Measurements from ENCODE around the gene PRKG1.
"Not testable (repeated sequence)": the region's sequence is repeated elsewhere in the genome, so short reads cannot be mapped to it uniquely, and the experiment has no call there.

The PRKG1 gene

DNA sequence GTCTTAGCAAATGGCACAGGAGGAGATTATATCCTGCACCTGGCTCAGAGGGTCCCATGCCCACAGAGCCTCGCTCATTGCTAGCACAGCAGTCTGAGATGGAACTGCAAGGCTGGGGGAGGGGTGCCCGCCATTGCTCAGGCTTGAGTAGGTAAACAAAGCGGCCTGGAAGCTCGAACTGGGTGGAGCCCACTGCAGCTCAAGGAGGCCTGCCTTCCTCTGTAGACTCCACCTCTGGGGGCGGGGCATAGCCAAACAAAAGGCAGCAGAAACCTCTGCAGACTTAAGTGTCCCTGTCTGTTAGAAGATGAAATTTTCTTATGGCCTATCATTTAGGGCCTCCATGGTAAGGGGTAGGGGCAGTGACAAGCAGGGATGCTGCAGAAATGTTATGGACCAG is 207.1 kb downstream of the PRKG1 start:
- DNase-seq: not testable (repeated sequence)

DNA sequence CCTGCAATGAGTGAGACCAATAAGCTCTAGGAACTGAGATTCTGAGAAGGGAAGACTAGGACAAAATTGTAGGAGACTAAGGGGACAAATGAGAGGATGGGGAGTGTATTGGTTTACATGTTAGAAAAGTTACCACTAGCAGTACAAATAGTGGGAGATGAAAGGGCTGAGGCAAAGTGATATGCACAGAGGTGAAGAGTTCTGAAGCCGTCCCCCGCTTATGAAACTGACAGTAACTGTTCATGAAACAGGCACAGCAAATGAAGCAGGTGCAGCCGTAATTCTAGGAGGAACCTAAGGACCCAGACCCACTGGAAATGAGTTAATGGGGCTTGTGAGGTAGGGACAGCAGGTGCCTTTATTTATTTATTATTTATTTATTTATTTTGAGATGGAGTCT is 211.3 kb downstream of the PRKG1 start:
- no peak for DNase-seq

DNA sequence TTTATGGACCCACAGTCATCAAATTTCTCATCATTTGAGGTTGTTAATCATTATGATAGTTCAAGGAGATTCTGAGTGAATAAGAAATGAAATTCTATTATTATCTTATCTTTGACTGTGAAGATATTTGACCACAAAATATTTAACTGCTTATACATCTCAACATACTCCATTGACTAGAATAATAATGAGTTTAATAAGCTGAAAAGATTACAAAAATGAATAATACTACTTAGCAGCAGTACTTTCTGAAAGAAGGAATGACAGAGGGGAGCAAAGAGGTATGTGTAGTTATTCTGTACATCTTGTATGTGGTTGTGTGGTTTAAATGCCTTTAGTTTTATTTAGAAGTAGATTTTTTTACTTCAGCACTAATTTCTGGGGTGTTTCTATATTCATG is 214.2 kb downstream of the PRKG1 start:
- no peak for DNase-seq

DNA sequence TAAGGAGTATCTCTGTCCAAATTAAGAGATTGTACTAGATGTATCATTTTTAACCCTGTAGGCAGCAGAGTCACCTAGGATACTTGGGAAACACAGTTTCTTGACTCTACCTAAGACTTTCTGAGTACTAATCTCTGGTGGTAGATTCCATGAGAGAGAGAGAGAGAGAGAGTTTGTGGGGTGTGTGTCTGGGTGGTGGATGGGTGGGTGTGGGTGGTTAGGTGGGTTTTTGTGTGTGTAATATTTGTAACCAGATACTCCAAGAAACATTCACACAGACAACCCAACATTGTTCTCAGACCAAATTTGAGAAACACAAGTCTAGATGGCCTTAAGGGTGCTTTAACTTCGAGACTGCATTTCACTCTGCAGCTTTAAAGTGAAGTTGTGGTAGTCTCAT is 215.2 kb downstream of the PRKG1 start:
- no peak for DNase-seq

DNA sequence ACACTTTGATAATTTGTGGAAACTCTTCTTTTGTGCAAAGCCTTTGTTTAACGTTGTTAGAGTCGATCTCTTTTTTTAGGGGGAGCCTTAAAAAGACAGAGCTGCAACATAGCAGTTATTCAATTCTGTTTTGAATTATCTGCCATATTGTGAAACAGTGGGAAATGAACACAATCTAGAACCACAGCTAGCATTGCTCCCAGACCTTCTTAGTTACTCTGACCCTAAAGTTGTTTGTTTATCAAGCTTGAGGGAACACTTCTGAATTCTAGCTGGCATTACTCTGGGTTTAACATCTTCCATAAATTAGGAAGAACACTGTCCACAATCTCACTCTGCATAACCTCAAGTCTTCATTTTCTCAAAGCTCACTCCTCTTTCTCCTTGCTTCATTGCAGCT is 217.7 kb downstream of the PRKG1 start:
- no peak for DNase-seq

DNA sequence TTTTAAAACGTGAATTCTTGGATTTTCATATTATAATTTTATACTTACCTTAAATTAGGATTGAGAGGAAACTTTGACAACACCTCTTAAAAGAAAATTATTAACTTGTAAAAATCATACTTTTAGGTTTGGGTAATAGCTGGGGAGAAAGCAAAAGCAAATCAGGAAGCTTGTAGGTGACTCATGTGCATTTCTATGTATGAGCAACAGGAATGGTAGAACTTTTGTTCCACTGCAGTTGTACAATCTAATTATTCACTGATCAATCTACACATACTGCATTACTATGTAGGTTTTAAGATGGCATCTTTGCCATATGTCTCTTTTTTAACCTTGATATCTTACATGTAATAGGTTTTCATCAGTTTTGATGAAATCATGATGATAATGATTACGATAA is 223.2 kb downstream of the PRKG1 start:
- DNase-seq: no peak

DNA sequence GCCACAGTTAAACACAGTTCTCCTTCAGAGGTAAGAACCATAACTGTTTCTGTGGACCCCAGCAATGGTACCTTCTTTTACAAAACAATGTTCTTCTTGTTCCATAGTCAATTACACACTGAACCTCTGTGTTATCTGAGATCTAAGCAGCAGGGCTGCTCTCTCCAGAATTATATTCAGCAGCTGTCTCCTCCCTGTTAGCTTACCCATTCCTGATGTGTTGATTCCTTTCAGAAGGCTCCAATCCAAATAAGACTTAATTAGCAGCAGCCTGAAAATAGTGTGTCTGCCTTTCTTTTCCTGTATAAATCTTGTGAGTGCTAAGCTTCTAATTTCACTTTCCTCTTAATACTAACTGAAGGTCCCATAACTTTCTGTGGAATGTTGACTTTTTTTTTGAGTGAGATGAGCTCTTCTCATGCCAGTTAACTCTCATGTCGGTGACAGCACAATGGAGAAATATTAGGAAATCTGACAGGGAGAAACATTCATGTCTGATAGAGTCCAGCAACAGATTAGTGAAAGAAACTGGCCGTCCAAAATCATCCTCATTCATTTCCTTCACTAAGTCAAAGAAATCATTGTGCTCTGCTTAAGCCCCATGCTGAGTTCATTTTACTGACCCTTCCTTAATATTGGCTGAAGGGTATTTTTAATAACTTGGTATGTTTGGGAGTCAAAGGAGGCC is 226.5 kb downstream of the PRKG1 start:
- no peak for DNase-seq

DNA sequence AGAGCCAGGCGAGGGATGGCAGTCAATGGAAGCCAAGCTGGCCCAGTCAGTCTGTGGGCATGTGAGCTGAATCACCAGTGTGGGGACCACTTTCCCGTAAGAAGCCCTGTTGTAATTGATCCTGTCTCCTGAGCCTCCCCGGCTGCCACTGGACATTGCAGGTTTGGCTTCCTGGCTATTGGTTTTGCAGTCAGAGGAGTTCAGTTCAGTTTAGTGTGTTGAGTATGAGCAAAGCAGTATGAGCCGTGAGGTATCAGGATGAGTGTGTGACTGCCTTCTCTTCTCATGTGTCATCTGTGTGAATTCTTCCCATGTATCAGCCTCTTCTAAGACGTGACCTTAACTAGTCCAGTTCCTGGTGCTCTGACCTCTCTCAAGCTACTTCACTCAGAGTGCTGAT is 227.4 kb downstream of the PRKG1 start:
- no peak for DNase-seq

DNA sequence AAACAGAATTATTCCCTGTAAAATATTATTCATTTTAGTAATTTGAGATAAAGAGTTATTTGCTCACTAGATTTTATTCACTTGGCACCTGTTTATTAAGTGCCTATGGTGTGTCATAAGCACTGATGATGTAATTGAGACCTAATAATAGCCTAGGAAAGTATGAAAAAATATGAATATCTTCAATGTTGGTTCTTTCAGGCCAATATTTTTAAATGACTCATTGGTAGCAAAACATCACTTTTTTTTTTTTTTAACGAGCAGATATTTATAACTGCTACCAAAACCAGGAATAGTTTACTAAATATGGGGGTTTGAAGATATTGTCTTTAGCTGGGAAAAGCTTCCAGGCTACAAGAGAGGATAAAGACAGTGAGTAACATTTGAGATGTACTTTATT is 228.0 kb downstream of the PRKG1 start:
- DNase-seq: no peak

DNA sequence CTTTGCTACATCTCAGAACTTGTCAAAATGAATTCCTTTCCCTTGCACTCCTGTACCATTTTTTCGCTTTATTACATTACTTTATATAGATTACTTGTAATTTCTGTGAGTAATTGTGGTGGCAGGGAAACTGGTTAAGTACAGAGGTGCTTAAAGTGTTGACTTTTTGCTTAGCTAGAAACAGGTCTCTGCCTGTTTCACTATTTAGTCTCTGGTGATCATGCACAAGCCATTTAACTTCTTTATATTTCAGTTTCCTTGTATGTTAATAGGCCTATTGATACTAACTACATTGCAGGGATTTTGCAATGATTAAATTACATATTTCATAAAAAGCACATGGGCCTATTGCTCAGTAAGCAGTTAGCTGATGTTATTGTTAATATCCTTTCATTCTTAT is 233.8 kb downstream of the PRKG1 start:
- no peak for DNase-seq

DNA sequence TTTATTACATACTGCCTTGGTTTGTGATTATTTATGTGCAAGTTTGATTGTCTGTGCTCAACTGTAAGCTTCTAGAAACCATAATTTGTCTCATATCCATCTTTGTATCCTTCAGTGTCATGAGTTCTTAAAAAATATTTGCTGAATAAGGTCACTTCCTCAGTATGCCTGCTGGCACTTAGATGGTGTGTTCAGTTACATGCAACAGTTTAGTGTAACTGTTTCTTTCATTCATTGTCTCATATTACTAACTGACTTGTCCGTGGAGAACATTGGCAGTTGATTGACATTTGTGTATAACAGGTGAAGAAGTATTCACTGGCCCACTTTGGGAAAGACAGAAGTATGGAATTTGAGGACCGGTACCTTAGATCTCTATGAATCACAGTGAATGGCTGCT is 236.9 kb downstream of the PRKG1 start:
- DNase-seq: no peak

DNA sequence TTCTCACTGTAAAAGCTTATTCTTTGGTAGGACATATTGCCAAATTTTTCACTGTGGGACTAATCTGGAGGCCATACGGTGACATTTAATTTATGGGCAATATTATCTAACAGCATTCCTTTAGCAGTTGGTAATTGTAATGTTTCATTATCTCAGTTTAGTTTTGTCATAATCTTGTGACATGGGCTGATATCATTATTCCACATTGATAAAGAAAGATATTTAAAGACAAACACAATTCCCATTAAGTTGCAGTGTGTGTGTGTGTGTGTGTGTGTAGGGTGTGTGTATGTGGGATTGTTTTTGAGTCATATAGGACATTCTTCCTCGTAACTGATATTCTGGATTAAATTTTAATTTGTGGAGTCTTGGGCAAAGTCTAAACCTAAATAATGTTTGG is 238.5 kb downstream of the PRKG1 start:
- DNase-seq: no peak

DNA sequence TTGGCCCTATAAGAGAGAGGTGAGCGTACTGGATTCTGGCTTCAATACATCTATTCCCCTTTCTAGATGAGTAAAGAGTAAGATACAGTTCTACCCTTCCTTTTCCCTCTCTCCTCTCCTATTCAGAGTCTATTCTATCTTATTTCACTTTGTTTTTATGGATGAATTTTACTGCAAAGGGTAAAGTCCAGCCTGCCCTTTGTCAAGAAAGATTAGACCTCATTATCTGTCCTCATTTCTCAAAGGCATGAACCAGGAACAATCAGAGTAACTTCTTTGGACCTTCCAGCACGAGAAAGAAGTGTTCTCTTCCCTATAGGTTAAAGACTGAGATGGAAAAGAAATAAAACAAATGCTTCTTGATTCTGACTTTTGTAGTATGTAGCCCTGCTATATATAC is 239.0 kb downstream of the PRKG1 start:
- DNase-seq: no peak

DNA sequence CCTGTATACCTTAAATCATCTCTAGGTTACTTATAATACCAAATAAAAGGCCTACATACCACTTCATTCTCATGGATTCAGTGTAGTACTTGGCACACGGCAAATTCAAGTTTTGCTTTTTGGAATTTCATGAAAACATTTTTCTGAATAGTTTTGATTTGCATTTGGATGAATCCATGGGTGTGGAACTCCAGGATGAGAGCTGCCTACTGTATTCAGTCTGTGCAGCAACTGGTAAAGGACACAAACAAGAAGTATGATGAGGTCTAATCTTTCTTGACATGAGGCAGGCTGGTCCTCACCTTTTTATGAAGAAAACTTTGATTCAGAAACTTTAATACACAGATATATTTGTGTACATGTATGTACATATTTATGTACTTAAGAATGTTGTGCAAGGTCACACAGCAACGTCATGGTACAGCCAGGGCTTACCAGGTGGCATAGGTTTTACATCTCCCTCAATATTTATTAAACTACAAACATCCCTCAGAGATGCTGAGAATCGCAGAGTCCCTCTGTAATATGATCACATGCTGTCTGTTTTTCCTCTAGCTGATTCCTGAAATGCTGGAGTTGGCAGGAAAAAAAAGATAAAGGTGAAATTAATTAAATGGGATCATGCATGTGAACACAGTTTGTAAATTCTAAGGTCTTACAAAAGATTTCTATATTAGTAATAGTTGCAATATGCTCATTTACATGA is 239.6 kb downstream of the PRKG1 start:
- DNase-seq: no peak

DNA sequence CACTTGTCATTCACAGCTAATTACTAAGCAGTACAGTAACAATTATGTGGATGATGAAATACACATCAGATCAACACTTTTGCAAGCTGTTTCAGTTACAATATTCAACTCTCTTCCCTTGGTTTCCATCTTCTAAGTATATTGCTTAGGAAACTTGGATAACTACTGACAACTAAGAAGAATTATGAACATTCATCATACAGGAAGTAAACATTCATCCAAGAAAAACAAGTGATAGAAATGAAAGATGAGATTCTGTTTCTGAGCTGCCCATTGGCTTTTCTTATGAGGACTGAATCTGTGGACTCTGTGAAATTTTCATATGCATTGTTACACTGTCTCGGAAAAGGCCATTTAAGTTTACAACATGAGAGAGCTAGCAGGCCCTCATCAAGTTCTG is 240.2 kb downstream of the PRKG1 start:
- DNase-seq: no peak

DNA sequence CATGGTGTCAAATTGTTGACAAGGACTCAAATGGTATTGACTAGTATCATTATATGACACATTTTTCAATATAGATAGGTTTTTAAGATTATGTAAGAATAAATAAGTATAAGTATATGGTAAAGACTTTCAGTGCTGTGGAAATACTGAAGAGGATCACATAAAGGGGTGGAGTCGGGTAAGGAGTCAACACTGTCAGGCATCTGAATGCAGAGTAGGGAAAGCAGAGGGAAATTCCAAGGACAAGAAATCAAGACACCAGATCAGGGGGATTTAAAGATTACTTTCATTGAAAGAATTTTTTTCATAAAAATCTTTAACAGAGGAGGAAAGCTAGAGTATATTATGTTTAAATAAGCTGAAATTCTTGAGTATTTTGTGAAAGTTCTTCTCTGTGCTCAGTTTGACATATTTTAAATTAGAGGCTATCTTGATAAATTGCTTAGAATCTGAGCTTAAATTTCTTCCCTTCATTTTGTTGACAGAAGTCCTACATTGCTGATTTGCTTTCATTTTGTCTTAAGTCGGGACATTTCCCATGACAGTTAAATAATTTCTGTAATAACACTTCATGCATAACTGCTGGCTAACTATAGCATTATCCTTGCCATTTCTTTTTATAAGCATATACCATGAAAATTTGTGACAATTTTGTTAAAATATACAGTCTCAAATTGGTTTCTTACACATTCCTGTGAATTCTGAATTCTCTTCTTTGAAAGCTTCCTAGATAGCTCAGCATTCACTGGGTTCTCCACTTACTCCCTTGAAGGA is 244.3 kb downstream of the PRKG1 start:
- no peak for DNase-seq

DNA sequence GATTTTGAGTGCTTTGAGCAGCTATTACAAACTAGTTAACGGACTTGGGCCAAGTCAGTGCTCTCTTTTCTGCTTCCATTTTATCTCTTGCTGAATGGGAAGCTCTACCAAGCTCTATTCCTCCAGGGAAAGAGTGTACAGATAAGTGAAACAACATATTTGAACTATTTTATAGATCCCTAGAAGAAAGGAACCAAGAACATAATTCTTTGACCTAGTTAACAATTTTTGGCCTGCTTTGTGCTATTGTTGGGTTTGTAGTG is 244.8 kb downstream of the PRKG1 start:
- DNase-seq: no peak

DNA sequence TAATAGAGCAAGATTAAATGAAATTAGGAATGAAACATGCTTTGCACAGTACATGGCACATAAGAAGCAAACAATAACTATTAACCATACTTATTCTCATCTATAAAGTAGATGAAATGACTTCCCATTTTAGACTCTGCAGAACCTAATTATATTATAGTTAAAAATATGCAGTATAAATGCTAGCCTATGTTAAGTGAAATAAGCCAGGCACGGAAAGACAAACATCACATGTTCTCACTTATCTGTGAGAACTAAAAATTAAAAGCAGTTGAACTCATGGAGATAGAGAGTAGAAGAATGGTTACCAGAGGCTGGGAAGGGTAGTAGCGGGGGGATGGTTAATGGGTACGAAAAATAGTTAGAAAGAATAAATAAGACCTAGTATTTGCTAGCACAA is 247.0 kb downstream of the PRKG1 start:
- DNase-seq: no peak

DNA sequence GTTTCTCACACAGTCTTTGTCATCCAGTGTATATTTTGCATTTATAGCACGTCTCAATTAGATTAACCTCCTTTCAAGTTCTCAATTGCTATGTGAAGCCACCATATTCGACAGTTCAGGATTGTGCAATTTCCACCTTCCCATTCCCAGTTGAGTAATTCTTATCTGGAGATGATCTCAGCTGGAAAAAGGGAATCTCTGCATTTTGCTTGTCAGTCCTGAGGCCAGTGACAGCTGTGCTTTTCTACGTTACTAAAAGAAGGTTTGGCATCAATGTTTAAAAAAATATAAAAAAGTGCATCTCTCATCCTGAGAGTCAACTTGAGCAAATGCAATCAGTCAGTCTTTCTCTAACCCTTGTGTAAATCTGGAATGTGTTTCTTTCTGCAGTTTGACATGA is 247.7 kb downstream of the PRKG1 start:
- DNase-seq: no peak

DNA sequence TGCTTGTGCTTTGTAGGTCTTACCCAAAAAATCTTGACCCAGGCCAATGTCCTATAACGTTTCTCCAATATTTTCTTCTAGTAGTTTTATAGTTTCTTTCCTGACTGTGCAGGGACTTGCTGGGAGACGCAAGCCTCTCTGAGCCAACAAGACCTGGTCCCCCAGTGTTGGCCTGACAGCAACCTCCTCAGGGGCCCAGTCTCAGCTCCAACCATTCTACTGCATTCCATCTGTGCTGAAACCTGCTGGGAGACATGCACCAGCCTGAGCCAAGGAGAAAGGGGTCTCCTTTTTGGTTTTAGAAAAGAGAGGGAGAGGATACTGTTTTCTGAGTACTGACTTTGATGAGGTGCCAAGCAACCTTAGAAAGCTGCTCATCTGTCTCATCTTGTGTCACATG is 251.4 kb downstream of the PRKG1 start:
- DNase-seq: no peak

DNA sequence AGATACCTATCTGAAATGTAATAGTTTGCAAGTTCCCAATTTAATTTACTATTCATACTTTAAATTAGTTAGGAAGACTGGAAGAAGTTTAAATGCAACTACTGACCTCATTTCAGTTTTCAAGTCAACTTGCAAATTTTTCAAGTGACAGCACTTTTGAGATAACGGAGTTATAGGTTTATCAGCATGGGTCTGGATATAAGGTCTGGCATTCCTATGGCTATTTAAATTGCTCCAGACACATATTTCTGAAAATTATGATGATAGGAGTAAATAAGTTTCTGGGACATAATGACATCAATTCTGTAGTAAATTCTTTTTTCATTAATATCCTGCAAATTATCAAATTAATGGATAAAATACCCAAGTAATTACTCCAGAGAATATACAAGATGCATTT is 251.9 kb downstream of the PRKG1 start:
- DNase-seq: no peak

DNA sequence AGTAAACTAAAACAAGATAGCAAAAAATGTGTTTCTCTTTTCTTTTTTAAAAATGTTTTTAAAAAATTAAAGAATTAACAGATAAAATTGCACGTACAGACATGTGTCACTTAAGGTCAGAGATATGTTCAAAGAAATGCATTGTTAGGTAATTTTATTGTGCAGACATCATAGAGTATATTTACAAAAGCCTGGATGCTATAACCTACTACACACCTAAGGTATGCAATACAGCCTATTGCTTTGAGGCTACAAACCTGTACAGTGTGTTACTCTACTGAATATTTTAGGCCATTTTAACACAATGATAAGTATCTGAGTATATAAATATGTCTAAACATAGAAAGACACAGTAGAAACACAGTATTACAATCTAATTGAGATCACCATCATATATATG is 253.1 kb downstream of the PRKG1 start:
- DNase-seq: no peak

DNA sequence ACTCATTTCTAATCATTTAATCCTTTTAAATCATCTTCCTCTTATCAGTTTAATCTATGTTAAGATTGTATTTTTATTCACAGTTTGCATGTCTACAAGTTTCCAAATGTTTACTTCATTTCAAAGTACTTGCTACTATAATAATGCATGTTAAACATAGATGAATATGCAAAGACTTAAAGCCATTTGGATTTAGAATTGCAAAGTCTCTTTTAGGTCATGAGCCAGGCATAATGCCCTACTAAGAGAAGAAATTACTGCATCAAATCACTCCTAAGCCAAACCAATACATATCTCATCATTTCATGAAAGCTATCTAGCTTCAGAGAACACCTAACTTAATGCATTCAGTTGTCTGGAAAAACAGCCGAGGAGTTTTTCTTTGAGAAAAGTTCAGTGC is 266.1 kb downstream of the PRKG1 start:
- no peak for DNase-seq

DNA sequence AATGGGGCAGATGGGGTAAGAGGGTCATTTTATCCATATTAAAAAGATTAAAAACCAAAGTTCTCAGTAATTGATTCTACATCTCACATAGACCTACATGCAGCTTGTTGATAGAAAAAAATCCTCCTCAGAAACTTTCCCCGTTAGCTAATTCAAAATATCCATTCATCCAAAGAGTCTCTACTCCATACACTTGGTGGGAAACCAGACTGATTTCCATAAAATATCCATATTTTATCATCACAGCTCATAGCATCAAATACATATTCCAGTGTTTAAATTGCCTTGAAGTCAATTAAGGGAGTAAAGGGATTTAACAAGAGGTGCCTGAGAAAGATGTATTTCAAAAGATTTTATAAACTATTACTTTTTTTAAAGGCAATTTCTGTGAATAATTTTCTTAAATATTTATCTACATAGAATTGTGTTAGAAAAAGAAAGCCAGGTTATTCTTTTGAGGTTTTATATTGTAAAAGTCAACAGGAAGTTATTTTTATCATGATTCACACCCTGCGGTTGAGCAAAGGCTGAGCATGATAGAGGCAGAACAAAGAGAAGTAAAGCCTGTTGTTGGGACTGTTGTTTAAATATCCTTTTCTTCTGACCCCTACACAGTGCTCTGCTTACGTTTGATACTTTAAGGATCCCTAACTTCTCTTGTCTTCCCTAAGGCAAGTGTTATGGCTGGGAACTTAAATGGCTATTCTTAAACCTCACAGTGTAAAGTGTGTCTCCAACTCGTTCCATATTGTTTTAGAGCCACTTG is 266.7 kb downstream of the PRKG1 start:
- DNase-seq: no peak

Data from CD4-positive, alpha-beta T cell treated with Interleukin-6 for 4 hours (primary cell).